GM18867 (cell line): ENCODE data around the gene ZNF503.

Experiments
- ATAC-seq: cut with Tn5 transposase; IDR thresholded peaks from one replicate; pipeline ENCODE4 v1.9.1; 2021; ENCODE audit warnings: mild to moderate bottlenecking, moderate library complexity; ENCODE audit not compliant: unreplicated experiment

Gene ZNF503

DNA sequence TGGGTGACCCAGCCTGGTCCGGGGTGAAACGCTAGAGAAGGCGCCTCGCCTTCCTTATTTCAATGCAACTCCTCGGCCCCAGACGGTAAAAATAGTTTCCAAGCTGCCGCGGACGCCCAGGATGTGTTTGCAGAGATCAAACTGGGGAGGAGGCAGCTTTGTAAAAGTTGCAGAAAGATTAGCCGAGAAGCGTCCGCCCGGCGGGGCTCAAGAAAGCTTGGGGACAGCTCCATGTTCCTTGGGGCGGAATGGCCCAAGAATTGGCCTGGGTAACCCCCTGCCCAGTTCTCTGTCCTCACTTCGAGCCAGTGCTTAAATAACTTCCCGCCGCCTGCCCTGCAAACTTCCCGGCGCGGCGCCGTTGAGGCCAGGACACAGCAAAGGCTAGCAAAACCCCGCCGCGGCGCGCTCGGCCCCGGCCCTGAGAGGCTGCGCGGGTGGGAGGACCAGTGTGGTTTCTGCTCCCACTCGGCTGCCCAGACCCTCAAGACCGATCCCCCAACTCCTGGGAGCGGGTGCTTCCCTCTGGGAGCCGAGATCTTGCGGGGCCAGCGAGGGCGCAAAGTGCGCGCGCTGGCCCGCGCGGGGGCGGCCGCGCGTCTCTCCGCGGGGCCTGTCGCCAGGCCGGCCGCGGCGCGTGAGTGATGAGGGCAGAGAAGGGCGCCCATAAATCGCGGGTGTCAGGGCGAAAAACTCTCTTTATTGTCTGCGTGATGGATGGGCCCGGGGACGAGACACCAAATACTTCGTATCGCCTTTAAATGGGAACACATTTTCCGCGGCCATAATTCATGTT lies 6.3 kb upstream of the ZNF503 start:
- ATAC-seq, result no peak

DNA sequence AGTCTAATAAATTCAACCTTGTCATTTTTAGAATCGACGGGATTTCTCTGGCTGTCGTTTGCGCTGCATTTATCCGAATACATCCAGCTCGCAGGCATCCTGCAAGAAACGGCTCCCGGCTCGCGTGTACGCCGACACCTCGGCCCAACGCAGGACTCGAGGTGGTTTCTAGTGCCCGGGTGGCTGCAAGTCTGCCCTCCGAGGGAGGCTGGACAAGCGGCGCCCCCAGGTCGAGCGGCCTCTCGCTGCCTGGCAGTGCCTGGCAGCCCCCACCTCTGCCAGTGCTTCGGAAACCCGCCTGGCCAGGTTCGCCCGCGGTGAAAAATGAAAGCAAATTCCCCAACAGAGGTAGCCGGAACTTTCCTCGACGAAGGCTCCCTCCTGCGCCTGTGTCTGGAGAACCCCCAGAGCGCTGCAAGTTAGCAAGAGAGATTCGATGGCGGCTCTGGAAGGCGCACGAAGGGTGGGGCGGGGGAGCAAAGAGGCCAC lies 5.7 kb upstream of the ZNF503 start:
- no peak for ATAC-seq

DNA sequence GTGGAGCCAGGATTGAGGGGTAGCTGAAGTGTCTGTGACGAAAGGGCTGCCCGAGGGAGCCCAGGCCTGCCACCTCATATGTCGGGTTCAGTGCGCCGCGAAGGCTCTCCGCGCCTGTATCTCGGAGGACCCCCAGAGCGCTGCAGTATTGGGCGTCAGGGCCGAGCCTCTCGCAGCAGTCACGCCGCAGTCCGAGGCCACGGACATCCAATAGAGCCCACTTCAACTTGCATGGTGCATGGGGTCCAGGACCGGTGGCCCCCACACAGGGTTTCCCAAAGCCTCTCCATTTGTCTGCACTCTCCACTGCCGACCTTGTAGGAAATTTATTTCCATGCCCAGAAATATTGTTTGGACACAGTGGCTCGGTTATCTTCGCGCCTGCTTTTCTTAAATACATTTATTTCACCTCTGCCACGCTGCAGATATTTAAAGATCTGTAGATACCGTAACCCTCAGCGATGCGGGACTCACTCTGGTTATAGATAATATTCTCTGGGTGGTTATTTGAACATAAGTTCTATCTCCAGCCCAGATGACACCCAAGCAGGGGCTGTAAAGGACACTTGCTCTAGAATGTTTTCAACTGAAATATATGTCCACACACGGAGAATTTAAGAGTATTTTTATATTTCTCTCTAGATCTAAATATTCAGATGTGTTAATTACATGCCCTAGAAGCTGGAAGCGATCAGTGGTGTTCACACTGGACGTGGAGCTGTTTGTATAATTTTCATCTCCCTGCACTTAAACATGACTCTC lies 5.1 kb upstream of the ZNF503 start:
- ATAC-seq, result no peak

DNA sequence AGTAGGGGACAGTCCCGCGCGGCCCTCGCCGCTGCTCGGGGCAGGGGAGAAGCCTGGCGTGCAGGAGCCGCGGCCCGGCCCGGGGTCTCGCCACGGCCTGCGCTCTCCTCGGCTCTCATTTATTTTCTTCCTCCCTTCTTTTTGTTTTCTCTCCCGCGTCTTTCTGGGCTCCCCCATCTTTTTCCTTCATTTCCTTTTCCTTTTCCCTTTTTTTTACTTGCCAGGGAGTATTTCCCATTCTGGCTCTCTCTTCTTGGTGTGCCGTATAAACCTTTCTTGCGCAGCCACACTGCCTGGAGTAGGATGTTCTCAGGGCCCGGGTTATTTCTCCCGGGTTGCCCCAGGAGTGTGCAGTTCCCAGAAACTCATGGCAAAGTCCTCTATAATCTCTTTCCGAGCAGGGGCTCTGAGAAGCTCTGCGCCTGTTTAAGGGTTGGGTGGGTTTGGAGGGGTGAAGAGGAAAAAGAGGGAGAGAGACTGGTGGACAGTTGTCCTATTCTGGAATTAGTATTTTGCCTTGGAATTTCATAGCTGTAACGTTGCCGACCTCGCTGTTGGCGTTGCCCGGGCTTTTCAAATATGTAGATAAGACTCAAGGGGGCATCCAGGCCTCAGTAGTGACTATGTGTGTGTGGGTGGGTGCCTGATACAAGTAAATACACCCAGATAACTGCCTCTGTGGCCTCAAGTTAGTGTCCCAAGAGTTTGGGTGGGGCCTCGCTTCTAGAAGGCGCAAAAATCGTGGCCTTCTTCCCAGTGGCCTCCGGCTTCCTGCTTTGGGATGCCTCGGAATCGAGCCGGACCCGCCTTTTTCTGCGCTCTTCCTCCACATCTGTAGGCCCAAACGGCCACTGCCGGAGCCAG lies 4.3 kb upstream of the ZNF503 start:
- no peak for ATAC-seq

DNA sequence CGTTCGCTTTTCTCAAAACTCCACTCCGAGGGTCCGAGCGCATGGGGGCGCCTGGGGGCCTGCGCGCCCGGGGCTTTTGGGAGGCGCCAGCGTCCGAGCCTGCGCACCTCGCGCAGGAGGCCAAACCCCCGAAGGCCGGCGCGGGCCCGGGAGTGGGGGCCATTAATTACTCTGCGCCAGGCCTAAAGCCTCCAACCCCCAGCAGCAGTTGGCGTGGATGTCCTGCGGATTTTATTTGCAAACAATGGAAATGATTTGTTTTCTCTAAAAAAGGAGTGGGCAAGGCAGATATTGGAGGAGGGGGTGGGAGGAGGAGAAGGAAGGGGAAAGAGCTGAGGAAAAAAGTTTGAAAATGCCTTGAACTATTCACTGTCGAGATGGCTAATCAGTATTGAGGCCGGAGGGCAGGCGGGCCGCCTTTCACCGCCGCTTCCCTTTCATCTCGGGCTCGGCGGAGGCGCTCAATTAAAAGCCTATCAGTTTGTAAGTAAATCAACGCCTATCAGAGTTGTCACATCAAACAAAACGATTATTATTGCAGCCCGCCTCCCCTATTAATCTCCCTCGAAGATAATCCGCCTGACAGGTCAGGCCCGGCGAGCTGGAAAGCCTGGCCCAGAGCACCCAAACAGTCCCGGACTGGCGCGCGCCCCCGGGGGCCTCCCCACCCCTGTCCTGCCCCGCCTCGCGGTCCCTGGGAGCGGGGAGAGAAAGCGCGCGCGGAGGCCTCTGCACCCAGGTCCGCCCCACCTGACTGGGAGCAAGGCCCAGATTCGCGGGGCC lies 3.4 kb upstream of the ZNF503 start:
- ATAC-seq, result no peak

DNA sequence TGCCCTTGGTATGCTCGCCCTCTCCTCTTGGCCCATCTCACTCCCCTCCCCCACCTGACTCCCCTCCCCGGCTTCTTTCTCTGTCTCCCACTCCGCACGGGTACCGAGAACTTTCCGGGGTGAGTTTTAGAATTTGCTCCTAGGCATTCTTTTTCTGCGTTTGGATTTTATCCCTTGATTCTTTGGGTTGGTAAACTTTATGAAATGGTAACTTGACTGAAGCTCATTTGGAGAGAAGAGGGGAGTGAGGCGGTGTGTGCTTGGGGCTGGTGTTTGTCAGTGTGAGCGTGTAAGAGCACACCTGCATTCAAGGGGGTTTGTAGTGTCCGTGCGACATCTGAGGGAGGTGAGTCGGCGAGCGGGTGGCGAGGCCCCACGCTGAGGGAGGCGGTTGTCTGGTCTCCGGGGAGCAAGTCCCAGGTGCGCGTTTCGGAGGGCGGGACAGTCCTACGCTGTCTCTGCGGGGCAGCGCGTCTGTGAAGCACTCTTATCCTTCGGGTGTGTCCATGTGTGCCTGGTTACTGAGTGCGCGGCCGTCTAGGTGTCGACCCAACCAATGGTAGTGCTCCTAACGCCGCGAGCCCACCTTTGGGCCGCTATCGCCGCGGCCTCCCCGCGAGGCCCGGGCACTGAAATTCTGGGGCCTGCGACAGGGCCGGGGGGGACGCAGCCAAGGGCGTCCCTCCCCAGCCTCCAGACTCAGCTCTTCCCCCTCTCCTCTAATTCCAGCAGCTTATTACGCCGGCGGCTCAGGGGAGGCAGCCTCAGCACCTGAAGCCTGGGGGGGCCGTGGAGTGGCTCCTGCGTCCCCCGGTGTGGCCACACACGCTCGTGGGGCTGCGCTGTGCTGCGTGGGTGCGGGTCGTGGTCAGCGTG lies 2.6 kb upstream of the ZNF503 start:
- no peak for ATAC-seq

DNA sequence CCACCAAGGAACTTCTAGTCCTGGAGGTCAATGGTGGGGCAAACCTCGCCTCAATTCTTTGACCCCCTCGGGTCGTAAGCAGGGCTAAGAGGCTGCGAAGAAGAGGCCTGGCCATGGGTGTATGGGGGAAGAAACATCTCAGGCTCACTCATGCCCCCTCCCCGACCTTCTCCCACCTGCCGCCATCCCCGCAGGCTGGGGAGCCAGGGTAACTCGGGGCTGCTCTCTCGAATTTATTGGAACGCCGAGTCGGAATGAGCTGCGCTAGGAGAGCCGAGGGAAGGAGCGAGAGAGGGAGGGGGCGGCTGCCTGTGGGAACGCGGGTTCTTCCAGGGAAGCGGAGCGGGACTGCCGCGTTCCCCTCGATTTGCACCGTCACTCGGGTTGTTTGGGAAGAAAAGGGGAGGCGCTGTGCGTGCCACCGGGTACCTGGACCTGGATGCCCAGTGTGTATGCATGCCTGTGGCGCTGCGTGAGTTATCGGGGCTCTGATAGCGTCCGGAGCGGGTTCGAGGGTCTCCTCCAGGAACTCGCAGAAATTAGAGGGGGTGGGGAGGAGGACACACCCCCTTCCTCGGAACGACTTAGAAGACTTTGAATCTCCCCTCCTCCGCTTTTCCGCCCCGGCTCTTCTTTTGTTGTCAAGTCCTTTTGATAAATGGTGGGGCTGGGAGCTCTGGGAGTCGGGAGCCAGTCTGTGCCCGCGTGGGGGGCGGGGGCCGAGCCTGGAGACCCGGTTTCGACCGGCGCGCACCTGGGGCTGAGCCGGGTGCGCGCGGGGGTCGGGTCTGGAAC lies 1.8 kb upstream of the ZNF503 start:
- no peak for ATAC-seq

GRCh38 chr10:75402486-75403143 lies 1.1 kb upstream of the ZNF503 start:
- no peak for ATAC-seq

DNA sequence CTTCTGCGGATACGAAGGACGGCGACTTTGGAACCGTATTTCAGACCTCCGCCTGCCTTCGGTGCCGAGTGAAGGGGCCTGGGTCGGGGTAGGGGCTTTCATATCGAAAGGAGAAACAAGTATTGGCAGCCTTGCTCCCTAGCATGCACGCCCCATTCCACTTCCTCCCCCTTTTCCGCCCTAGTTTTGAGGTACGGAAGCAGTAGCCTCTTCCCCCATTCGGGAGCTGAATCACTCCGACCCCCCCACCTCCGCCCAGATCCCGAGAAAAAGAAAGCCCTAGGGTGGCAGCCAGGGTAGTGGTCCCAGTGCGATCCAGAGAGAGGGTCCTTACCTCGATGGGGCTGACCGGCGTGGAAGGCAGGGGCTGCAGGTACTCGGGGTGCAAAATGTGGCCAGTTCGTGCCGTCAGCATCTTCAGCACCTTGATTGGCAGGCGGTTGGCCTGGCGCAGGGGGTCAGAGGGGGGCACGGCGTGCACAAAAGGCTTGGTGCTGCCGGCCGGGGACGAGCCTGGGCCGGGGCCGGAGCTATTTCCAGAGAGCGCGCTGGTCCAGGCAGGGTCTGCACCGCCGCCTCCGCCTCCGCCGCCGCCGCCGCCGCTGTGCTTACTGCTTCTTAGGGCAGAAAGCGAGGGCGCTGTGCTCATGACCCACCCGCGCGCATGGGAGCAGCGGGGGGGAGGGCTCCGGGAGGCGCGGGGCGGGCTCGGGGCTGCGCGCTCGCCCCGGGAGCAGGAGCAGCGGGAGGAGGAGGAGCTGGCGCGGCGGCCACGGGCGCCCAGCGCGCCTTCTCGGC lies 594 bp downstream of the ZNF503 start:
- ATAC-seq, result peak; percentile 27

DNA sequence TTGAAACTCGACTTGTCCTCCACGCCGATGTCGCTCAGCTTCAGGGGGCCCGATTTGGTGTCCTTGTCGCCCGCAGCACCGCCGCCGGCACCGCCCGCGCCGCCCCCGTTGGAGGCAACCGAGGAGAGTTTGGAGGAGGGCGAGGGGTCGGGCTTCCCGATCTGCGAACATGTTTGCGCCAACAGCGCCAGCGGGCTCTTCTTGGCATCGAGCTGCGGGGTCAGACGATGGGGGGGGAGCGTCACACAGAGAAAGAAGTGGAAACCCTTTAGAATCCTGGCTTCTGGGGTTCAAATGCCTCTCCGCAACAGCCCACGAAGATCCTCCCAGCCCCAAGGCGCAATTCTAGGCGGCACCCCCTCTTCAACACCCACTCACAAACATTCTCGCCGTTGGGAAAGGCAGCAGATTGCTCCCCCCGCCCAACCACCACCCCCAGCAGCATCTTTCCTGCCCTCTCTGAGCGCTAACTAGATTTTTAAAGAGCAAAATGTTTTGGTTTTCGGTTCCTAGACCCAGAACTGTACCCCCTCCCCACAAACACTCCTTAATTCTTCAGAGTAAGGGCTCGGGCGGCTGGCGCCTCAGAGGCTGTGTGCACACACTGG lies 1.3 kb downstream of the ZNF503 start:
- ATAC-seq, result no peak

DNA sequence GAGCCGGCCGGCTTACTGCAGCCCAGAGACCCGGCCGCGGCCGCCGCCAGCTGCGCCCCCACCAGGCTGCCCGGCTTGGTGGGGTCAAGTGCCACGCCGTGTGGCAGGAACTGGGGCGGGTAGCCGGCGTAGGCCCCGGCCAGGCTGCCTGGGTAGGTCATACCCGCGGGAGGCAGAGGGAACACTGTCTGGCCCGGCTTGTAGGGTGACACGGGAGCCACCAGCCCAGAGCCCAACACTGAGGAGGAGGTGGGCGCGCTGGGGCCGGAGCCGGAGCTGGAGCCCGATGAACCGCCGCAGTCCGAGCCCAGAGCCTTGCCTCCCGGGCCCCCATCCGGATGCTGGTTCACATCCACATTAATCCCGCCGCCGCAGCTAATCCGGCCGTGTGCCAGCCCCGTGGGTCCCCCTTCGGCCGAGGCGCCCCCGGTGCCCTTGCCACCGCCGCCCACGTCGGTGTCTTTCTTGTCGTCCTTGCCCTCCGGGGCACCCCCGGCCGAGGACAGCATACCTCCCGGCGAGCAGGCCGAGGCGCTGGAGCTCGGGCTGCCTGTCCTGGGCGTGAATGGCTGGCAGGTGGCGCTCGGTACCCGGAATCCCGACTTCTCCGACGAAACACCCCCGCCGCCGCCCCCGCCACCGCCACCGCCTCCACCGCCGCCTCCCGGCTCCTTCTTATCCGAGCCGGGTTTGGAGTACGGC lies 2.0 kb downstream of the ZNF503 start:
- no peak for ATAC-seq

- ATAC-seq, result no peak
Measured at GRCh38 chr10:75398692-75399460, 2.7 kb downstream of the ZNF503 start.

DNA sequence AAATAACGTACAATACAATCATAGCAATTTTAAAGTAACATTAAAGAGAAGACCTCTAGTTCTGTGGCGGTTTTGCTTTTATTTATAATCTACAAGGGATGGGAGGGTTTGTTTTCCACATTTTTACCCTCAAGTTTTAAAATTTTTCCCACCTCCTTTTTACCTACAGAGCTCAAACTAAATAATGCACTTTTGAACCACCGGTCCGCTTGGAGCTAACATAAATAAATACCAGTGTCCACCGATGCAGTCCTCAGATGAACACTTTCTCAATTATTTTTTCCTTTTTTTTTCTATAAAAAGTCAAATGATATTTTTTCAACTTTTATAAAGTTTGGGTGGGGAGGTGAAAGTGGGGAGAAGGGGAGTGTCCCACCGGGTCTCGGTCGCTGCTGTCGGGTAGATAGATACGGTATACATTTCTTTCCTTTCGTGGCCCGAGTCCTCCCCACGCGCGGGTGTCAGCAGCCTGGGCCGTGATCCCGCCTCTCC lies 3.3 kb downstream of the ZNF503 start:
- ATAC-seq, result no peak

GRCh38 chr10:75397496-75398199 lies 3.9 kb downstream of the ZNF503 start:
- no peak for ATAC-seq
